Stimulated activated CD8-positive, alpha-beta memory T cell treated with anti-CD3 and anti-CD28 coated beads, Interleukin-4, amount 100 ng/mL, for 4 hours (primary cell): Measurements from ENCODE around the gene CERS6.
"Not testable (repeated sequence)": the region's sequence is repeated elsewhere in the genome, so short reads cannot be mapped to it uniquely, and the experiment has no call there.

Experiments used
- DNase-seq, 2 donors: peaks; one replicate each; pipeline ENCODE4 v3.0.0-alpha.2; 2020; ENCODE audit warnings: low read depth in 2 of 2, low spot score in 1 of 2

The CERS6 gene

GRCh38 chr2:168662651-168663208 is 206.7 kb downstream of the CERS6 start:
- no peak for DNase-seq

- no peak for DNase-seq
Observed at GRCh38 chr2:168663993-168664392, 207.9 kb downstream of the CERS6 start.

GRCh38 chr2:168664715-168665114 is 208.6 kb downstream of the CERS6 start:
- DNase-seq: not testable (repeated sequence)

GRCh38 chr2:168666339-168666738 is 210.3 kb downstream of the CERS6 start:
- DNase-seq: no peak

- no peak for DNase-seq
Observed at GRCh38 chr2:168667156-168667555, 211.1 kb downstream of the CERS6 start.

- DNase-seq: no peak
Observed at GRCh38 chr2:168669151-168669550, 213.1 kb downstream of the CERS6 start.

- DNase-seq: no peak
Observed at GRCh38 chr2:168670478-168670877, 214.4 kb downstream of the CERS6 start.

- no peak for DNase-seq
Observed at GRCh38 chr2:168671932-168672331, 215.9 kb downstream of the CERS6 start.

GRCh38 chr2:168673265-168674189 is 217.5 kb downstream of the CERS6 start:
- DNase-seq: no peak

- DNase-seq: no peak
Observed at GRCh38 chr2:168678153-168678853, 222.2 kb downstream of the CERS6 start.

- no peak for DNase-seq
Observed at GRCh38 chr2:168679081-168679480, 223.0 kb downstream of the CERS6 start.

- no peak for DNase-seq
Observed at GRCh38 chr2:168679741-168680310, 223.8 kb downstream of the CERS6 start.

GRCh38 chr2:168683996-168684395 is 227.9 kb downstream of the CERS6 start:
- no peak for DNase-seq

GRCh38 chr2:168684921-168685599 is 229.0 kb downstream of the CERS6 start:
- DNase-seq: no peak

GRCh38 chr2:168685600-168686451 is 229.8 kb downstream of the CERS6 start:
- no peak for DNase-seq

GRCh38 chr2:168686452-168687191 is 230.6 kb downstream of the CERS6 start:
- DNase-seq: no peak

GRCh38 chr2:168687314-168687713 is 231.2 kb downstream of the CERS6 start:
- no peak for DNase-seq

- DNase-seq: no peak
Observed at GRCh38 chr2:168690381-168690885, 234.4 kb downstream of the CERS6 start.

GRCh38 chr2:168691221-168691620 is 235.1 kb downstream of the CERS6 start:
- no peak for DNase-seq
